Right atrium auricular region (tissue), 2 donors: ENCODE results near the gene GLO1. TPM values are rescaled to one million over a fixed set of nuclear protein-coding genes. Genes with fewer than 3 reads are reported as not detected.
A peak's percentile ranks its signal among the peaks of the same experiment; 100 is the strongest.

ENCODE experiments used
- DNase-seq: peaks from one replicate; pipeline ENCODE4 v3.0.0-alpha.2; 2019; ENCODE audit warnings: low spot score
- H3K27ac ChIP-seq, 2 donors: fragments of 200-600 bp; sonication (generic); 1 replicate in 1 of 2; 2 replicates in 1 of 2; pipeline ENCODE4 v1.5.1; 2016 to 2019
- H3K27me3 ChIP-seq, 2 donors: fragments of 200-600 bp; sonication (generic); one replicate each; pipeline versions ENCODE4 v1.5.1 to v1.6.0; 2017 to 2019
- H3K36me3 ChIP-seq: fragments of 200-600 bp; sonication (generic); one replicate; pipeline ENCODE4 v1.5.1; 2016
- H3K4me1 ChIP-seq, 2 donors: fragments of 200-600 bp; sonication (generic); one replicate each; pipeline versions ENCODE4 v1.5.1 to v1.6.0; 2017 to 2019
- H3K4me3 ChIP-seq, 2 donors: fragments of 200-600 bp; sonication (generic); 1 replicate in 1 of 2; 2 replicates in 1 of 2; pipeline ENCODE4 v1.5.1; 2017 to 2019; ENCODE audit warnings: mild to moderate bottlenecking in 1 of 2, moderate library complexity in 1 of 2
- H3K9me3 ChIP-seq, 2 donors: fragments of 200-600 bp; sonication (generic); one replicate each; pipeline ENCODE4 v1.5.1; 2019
- total RNA-seq, 2 donors: library from RNA; depleted of rRNA; stranded (reverse); fragments of >200 nt; gene quantifications; one replicate each; pipeline ENCODE4 v1.1.0, GENCODE V29; 2016
- TF ChIP-seq, protein P1 (sequence below), 2 donors: fragments of 200-600 bp; sonication (generic); IDR thresholded peaks; one replicate each; pipeline ENCODE4 v1.5.1; 2019; ENCODE audit warnings: antibody characterized with exemption in 2 of 2

The GLO1 gene
- total RNA-seq, result 100 to 1,000 TPM in 1 of 2 donors, 10 to 100 TPM in 1; 95.6 to 137 TPM

- TF ChIP-seq, protein P1, sequence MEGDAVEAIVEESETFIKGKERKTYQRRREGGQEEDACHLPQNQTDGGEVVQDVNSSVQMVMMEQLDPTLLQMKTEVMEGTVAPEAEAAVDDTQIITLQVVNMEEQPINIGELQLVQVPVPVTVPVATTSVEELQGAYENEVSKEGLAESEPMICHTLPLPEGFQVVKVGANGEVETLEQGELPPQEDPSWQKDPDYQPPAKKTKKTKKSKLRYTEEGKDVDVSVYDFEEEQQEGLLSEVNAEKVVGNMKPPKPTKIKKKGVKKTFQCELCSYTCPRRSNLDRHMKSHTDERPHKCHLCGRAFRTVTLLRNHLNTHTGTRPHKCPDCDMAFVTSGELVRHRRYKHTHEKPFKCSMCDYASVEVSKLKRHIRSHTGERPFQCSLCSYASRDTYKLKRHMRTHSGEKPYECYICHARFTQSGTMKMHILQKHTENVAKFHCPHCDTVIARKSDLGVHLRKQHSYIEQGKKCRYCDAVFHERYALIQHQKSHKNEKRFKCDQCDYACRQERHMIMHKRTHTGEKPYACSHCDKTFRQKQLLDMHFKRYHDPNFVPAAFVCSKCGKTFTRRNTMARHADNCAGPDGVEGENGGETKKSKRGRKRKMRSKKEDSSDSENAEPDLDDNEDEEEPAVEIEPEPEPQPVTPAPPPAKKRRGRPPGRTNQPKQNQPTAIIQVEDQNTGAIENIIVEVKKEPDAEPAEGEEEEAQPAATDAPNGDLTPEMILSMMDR (IDR thresholded peaks at IDR 0.05), result no peak
- peak within 1 kb of the TSS; percentile 84 to 92 for H3K27ac ChIP-seq
- H3K4me1 ChIP-seq, result peaks cover 0 to 9% of the 10 kb centered on the region in 2 donors
These were observed at the start of gene GLO1 for GRCh38 chr6:38702558-38703397. Gene GLO1 (minus strand): TSS chr6:38703145. CDS start chr6:38703054, 91 bp downstream.

DNA sequence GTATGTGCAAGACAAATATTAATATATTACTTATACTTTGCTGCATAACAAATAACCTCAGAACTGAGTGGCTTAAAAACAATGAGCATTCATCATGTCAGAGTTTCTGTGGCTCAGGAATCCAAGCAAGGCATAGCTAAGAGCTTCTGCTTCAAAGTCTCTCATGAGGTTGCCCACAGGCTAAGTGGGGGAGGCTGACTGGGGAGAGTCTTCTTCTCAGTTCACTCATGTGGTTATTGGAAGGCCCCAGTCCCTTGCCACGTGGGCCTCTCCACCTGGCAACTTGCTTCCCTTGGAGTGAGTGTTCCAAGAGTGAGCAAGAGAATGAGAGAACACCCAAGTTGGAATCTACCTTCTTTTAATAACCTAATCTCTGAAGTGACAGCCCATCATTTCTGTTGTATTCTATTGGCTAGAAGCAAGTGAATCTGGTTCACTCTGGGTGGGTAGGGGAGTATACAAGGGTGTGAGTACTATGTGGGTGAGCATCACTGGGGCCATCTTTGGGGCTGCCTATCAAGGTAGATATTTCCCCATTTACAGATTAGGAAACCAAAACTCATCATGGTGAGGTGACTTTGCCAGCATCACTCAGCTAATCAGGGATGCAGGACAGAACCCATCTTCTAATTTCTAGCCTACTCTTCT, 48.1 kb upstream of the GLO1 start:
- Histone ChIP-seq H3K4me3 (no peak overlapping the region), H3K4me1 (no peaks in the 10 kb centered on the region), H3K9me3 (no peaks in the 10 kb centered on the region), H3K27me3 (no peaks in the 10 kb centered on the region), H3K36me3 (no peaks in the 10 kb centered on the region), H3K27ac (no peak overlapping the region)
- TF ChIP-seq, protein P1 (IDR thresholded peaks at IDR 0.05), result no peak
- no peak for DNase-seq

More at GRCh38 chr6:38702558-38703397, at the start of gene GLO1:
- Histone ChIP-seq H3K27me3 (no peaks in the 10 kb centered on the region), H3K9me3 (peaks cover 0 to 4% of the 10 kb centered on the region in 2 donors), H3K36me3 (no peaks in the 10 kb centered on the region), H3K4me3 (peak within 1 kb of the TSS; percentile 63 to 85)
- DNase-seq, result peak; percentile 99

DNA sequence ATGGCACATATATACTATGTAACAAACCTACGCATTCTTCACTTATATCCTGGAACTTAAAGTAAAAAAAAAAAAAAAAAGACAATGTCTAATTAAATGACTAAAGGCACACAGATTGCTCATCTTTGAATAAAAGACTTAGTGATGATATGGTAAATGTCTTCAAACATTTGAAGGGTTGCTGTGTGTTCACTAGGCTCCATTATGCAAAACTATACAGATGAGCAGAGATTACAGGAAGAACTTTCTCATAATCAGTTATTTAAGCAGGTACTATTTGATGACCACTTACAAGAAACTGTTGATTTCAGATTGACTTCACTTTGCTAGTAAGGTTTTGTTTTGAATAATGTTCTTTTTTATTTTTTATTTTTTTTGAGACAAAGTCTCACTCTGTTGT, 46.5 kb upstream of the GLO1 start:
- no peaks in the 10 kb centered on the region for H3K9me3 ChIP-seq
- H3K4me1 ChIP-seq, result no peaks in the 10 kb centered on the region
- DNase-seq, result no peak
- H3K27ac ChIP-seq, result no peak overlapping the region
- H3K27me3 ChIP-seq, result no peaks in the 10 kb centered on the region
- H3K36me3 ChIP-seq, result no peaks in the 10 kb centered on the region
- H3K4me3 ChIP-seq, result no peak overlapping the region
- TF ChIP-seq, protein P1 (IDR thresholded peaks at IDR 0.05), result no peak

GRCh38 chr6:38739532-38739931, 36.6 kb upstream of the GLO1 start:
- Histone ChIP-seq H3K4me3 (no peak overlapping the region), H3K27ac (no peak overlapping the region), H3K9me3 (no peaks in the 10 kb centered on the region), H3K27me3 (no peaks in the 10 kb centered on the region), H3K36me3 (no peaks in the 10 kb centered on the region), H3K4me1 (no peaks in the 10 kb centered on the region)
- DNase-seq, result no peak
- TF ChIP-seq, protein P1 (IDR thresholded peaks at IDR 0.05), result peak in 1 of 2 donors; percentile 47

DNA sequence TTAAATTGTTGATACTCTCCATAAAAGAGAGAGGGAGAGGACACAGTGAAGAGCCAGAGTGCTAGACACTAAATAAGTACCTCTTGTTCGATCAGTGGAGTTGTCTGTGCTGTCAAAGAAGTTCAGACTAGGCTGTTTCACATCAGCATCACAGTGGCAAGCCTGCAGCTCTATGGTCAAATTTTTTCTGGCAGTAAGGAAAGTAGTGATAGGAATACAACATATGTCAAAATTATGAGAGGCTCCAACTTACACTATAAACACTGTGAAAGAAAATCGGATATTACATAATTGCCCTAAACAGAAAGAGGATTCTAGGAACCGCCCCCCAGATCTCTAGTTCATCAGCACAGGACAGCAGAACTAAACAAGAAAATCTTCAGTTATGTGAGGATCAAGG, 35.3 kb upstream of the GLO1 start:
- TF ChIP-seq, protein P1 (IDR thresholded peaks at IDR 0.05), result no peak

More for the DNA sequence above, 35.3 kb upstream of the GLO1 start:
- DNase-seq, result no peak
- H3K4me3 ChIP-seq, result no peak overlapping the region
- H3K4me1 ChIP-seq, result no peaks in the 10 kb centered on the region
- H3K27me3 ChIP-seq, result no peaks in the 10 kb centered on the region
- H3K9me3 ChIP-seq, result no peaks in the 10 kb centered on the region
- H3K36me3 ChIP-seq, result no peaks in the 10 kb centered on the region
- H3K27ac ChIP-seq, result no peak overlapping the region
